ENCODE measurements around the gene PCSK4. TPM values are rescaled to one million over a fixed set of nuclear protein-coding genes. Genes with fewer than 3 reads are reported as not detected.
A peak's percentile ranks its signal among the peaks of the same experiment; 100 is the strongest.

Gene PCSK4
- total RNA-seq, 1 experiment from 2014 or later = 9.1 TPM

DNA sequence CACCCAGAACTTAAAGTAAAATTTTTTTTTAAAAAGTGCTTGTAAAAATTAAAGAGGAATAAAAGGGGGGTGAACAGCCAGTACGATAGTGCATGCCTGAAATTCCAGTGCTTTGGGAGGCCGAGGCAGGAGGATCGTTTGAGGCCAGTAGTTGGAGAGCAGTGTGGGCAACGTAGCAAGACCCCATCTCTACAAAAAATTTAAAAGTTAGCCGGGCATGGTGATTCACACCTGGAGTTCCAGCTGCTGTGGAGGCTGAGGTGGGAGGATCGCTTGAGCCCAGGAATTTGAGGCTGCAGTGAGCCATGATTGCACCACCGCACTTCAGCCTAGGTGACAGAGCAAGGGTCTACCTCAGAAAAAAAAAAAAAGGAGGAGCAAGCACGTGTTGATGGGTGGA is 14.9 kb upstream of the PCSK4 start:
- Mint-ChIP-seq H3K27me3 (ENCODE audit: low read depth) (peaks cover 68% of the 10 kb centered on the region), H3K36me3 (ENCODE audit: insufficient read depth in 1 of 3, low read depth in 3 of 3) (no peaks in the 10 kb centered on the region), H3K4me3 (peak overlapping the region in 1 of 2 experiments; percentile 40; a peak in 1 of 5 replicates), H3K27ac (no peak overlapping the region), H3K9me3 (peaks cover 5 to 16% of the 10 kb centered on the region in 2 experiments), H3K4me1 (peaks cover 7 to 14% of the 10 kb centered on the region in 2 experiments)
- Histone ChIP-seq H2BK15ac (ENCODE audit: low read depth, low read length) (no peak overlapping the region), H3K56ac (ENCODE audit: insufficient read length, low read depth, low read length) (no peak overlapping the region), H3K27ac (ENCODE audit: insufficient read length, low read depth, low read length) (no peak overlapping the region), H2BK12ac (ENCODE audit: insufficient read length, low read depth, low read length) (no peak overlapping the region), H3K23me2 (ENCODE audit: insufficient read length, low read depth, low read length, poor library complexity, severe bottlenecking) (peaks cover 11% of the 10 kb centered on the region), H3K27me3 (ENCODE audit: insufficient read depth, low read length) (no peaks in the 10 kb centered on the region; the same call in 1 of the 2 replicates), H4K8ac (replicated peaks; ENCODE audit: insufficient read length, low read depth, low read length) (no peak overlapping the region), H4K91ac (ENCODE audit: insufficient read length, low read depth, low read length) (no peak overlapping the region), H3K4me1 (ENCODE audit: insufficient read depth, low read length) (no peaks in the 10 kb centered on the region), H3K4ac (ENCODE audit: low read depth, low read length) (no peak overlapping the region), H3K9ac (ENCODE audit: extremely low read depth, insufficient read length, low read length) (no peak overlapping the region), H4K20me1 (ENCODE audit: control insufficient read depth, insufficient read depth, insufficient read length) (no peaks in the 10 kb centered on the region), H3K79me1 (ENCODE audit: insufficient read depth, low read depth, low read length, poor library complexity, severe bottlenecking) (no peaks in the 10 kb centered on the region), H2BK120ac (ENCODE audit: low read depth, low read length, poor library complexity, severe bottlenecking) (no peak overlapping the region), H2AK5ac (ENCODE audit: insufficient read length, low read length) (no peak overlapping the region), H3T11ph (ENCODE audit: low read length) (no peak overlapping the region), H3K4me2 (ENCODE audit: insufficient read depth, insufficient read length, low read length) (no peak overlapping the region), H3K23ac (ENCODE audit: insufficient read length, low read depth, low read length) (no peak overlapping the region), H4K5ac (ENCODE audit: insufficient read length, low read depth, low read length) (no peak overlapping the region), H2AFZ (ENCODE audit: low read length) (no peak overlapping the region), H2BK5ac (ENCODE audit: insufficient read length, low read length) (no peak overlapping the region), H3K14ac (ENCODE audit: insufficient read depth, low read length) (no peak overlapping the region), H3K79me2 (ENCODE audit: insufficient read depth, low read length) (no peaks in the 10 kb centered on the region), H3K9me3 (ENCODE audit: control insufficient read depth, low read depth, low read length) (no peaks in the 10 kb centered on the region), H3K18ac (ENCODE audit: insufficient read length, low read depth, low read length) (no peak overlapping the region), H2BK20ac (ENCODE audit: low read depth, low read length, poor library complexity, severe bottlenecking) (no peak overlapping the region)
- DNase-seq = no peak
- TF ChIP-seq, protein P1, sequence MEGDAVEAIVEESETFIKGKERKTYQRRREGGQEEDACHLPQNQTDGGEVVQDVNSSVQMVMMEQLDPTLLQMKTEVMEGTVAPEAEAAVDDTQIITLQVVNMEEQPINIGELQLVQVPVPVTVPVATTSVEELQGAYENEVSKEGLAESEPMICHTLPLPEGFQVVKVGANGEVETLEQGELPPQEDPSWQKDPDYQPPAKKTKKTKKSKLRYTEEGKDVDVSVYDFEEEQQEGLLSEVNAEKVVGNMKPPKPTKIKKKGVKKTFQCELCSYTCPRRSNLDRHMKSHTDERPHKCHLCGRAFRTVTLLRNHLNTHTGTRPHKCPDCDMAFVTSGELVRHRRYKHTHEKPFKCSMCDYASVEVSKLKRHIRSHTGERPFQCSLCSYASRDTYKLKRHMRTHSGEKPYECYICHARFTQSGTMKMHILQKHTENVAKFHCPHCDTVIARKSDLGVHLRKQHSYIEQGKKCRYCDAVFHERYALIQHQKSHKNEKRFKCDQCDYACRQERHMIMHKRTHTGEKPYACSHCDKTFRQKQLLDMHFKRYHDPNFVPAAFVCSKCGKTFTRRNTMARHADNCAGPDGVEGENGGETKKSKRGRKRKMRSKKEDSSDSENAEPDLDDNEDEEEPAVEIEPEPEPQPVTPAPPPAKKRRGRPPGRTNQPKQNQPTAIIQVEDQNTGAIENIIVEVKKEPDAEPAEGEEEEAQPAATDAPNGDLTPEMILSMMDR (conservative IDR thresholded peaks at IDR 0.05) = no peak
- WGBS (ENCODE audit: extremely low coverage, insufficient read length, low lambda C conversion rate) = no CpG with 5 or more reads among the region's 8 CpGs
